K562 (cell line): ENCODE data around the gene CSTPP1. TPM values are rescaled to one million over a fixed set of nuclear protein-coding genes. Genes with fewer than 3 reads are reported as not detected.

Experiments used
- ATAC-seq: fragments of 200-7000 bp; cut with Tn5 transposase; 3 replicates; pipeline ENCODE4 v1.9.1; 2020; ENCODE audit warnings: moderate library complexity
- BruUV-seq: library from RNA; stranded (reverse); fragments of 400-500 nt; replicated peaks from 2 replicates; lab custom pipeline; 2021; lab: Mats Ljungman, UMichigan
- CTCF ChIA-PET: fragments of 300-600 bp; formaldehyde crosslinking; extraction: SDS; loops from one replicate; lab custom pipeline; 2021; ENCODE audit warnings: low intra/inter-chr PET ratio; lab: Yijun Ruan, JAX
- POLR2A ChIA-PET: fragments of 300-600, 350-650 bp; sonication (Branson Sonifier 250); formaldehyde crosslinking; extraction: SDS; loops from one replicate; lab custom pipeline; 2021; ENCODE audit warnings: antibody characterized with exemption, inconsistent platforms; lab: Yijun Ruan, JAX
- DNase-seq, 4 experiments: peaks; one replicate each; pipeline versions ENCODE4 v3.0.0 to v3.0.0-alpha.2; 2011 to 2018; ENCODE audit warnings: low spot score in 3 of 4, mixed read lengths in 3 of 4; ENCODE audit errors: extremely low read depth in 1 of 4
- FAIRE-seq: peaks from 2 replicates; lab custom pipeline; 2011; peaks lifted over from hg19 to GRCh38; lab: Jason Lieb, UNC
- H2AFZ ChIP-seq: 2 replicates; pipeline ENCODE4 v1.6.0; 2011; ENCODE audit warnings: low read depth, low read length, control low read depth, inconsistent platforms
- H3K27ac ChIP-seq: fragments of 200-600 bp; 3 replicates; pipeline ENCODE4 v1.8.0; 2011; ENCODE audit warnings: low read depth, mild to moderate bottlenecking, control low read depth, inconsistent platforms, low read length, moderate library complexity, mixed read lengths; ENCODE audit errors: extremely low read depth
- H3K27me3 ChIP-seq, 2 experiments: fragments of 300-600 bp in 1 of 2; 2 replicates in 1 of 2; 3 replicates in 1 of 2; pipeline versions ENCODE4 v1.6.0 to v1.8.0; 2011; ENCODE audit warnings: inconsistent platforms in 2 of 2, low read length in 2 of 2, mild to moderate bottlenecking in 1 of 2, mixed read lengths in 1 of 2, moderate library complexity in 1 of 2; ENCODE audit not compliant: control insufficient read depth in 2 of 2, insufficient read depth in 2 of 2
- H3K36me3 ChIP-seq: fragments of 300-600 bp; 3 replicates; pipeline ENCODE4 v1.8.0; 2011; ENCODE audit warnings: mild to moderate bottlenecking, low read length, inconsistent platforms; ENCODE audit not compliant: control insufficient read depth, insufficient read depth
- H3K4me1 ChIP-seq, 2 experiments: fragments of 200-600 bp in 1 of 2; replicated peaks in 1 of 2; 2 replicates in 1 of 2; 3 replicates in 1 of 2; pipeline versions ENCODE4 v1.5.1 to v1.8.0; 2011; ENCODE audit warnings: inconsistent platforms in 2 of 2, low read length in 2 of 2, mild to moderate bottlenecking in 1 of 2, mixed read lengths in 1 of 2, moderate library complexity in 1 of 2; ENCODE audit not compliant: control insufficient read depth in 2 of 2, insufficient read depth in 2 of 2
- H3K4me2 ChIP-seq: 2 replicates; pipeline ENCODE4 v1.6.1; 2011; ENCODE audit warnings: low read length, control low read depth, inconsistent platforms, mixed read lengths; ENCODE audit not compliant: insufficient read depth
- H3K4me3 ChIP-seq: fragments of 200-600 bp; sonication (generic), shearing (Covaris generic); 2 replicates; pipeline ENCODE4 v1.5.1; 2016; ENCODE audit warnings: control low read depth, inconsistent platforms
- H3K79me2 ChIP-seq: fragments of 200-600 bp; 3 replicates; pipeline ENCODE4 v1.8.0; 2011; ENCODE audit warnings: low read length, inconsistent platforms; ENCODE audit not compliant: control insufficient read depth, insufficient read depth
- H3K9ac ChIP-seq, 2 experiments: 2 replicates each; pipeline versions ENCODE4 v1.6.0 to v1.6.1; 2011; ENCODE audit warnings: low read depth in 2 of 2, low read length in 2 of 2, control low read depth in 1 of 2, inconsistent platforms in 1 of 2, mild to moderate bottlenecking in 1 of 2, mixed read lengths in 1 of 2; ENCODE audit not compliant: insufficient read depth in 1 of 2
- H3K9me1 ChIP-seq: one replicate; pipeline ENCODE4 v1.6.0; 2011; ENCODE audit warnings: inconsistent platforms, mild to moderate bottlenecking, low read length, moderate library complexity; ENCODE audit not compliant: control insufficient read depth, insufficient read depth
- H3K9me3 ChIP-seq: replicated peaks from 2 replicates; pipeline ENCODE4 v1.5.1; 2011; ENCODE audit warnings: low read depth, low read length, inconsistent platforms; ENCODE audit not compliant: control insufficient read depth, insufficient read depth
- H4K20me1 ChIP-seq: replicated peaks from 2 replicates; pipeline ENCODE4 v1.6.1; 2011; ENCODE audit warnings: low read length, inconsistent platforms, mixed read lengths; ENCODE audit not compliant: control insufficient read depth, insufficient read depth
- MYBL2 ChIP-seq, 2 experiments: fragments of 450-650 bp in 1 of 2; sonication (generic) in 1 of 2; formaldehyde crosslinking in 1 of 2; IDR thresholded peaks; 2 replicates each; pipeline versions ENCODE4 v1.6.1 to v1.8.1; 2017 to 2022; ENCODE audit warnings: borderline replicate concordance in 1 of 2, inconsistent platforms in 1 of 2, low read depth in 1 of 2, mild to moderate bottlenecking in 1 of 2, missing genetic modification reagents in 1 of 2, moderate library complexity in 1 of 2
- POLR2G ChIP-seq: fragments of 200-400 bp; formaldehyde crosslinking; IDR thresholded peaks from 2 replicates; pipeline ENCODE4 v1.6.1; 2017; ENCODE audit warnings: low read depth, mild to moderate bottlenecking, antibody characterized with exemption, low read length, moderate library complexity
- PRPF4 ChIP-seq: fragments of 200-400 bp; formaldehyde crosslinking; IDR thresholded peaks from one replicate; pipeline ENCODE4 v1.6.1; 2017; ENCODE audit warnings: low read length, low read depth, mild to moderate bottlenecking; ENCODE audit not compliant: insufficient read depth, poor library complexity, severe bottlenecking
- RBFOX2 ChIP-seq: fragments of 200-400 bp; formaldehyde crosslinking; IDR thresholded peaks from 2 replicates; pipeline ENCODE4 v1.6.1; 2017; ENCODE audit warnings: low read depth, mild to moderate bottlenecking, low read length, moderate library complexity
- ZKSCAN1 ChIP-seq: fragments of 150-350 bp; IDR thresholded peaks from 2 replicates; pipeline ENCODE4 v1.6.1; 2016; ENCODE audit warnings: low read depth, low read length
- WGBS: fragments of 100-300 bp; shearing (Covaris generic); methylation state at CpG from one replicate; pipeline ENCODE4 v1.1.6; 2016; ENCODE audit warnings: low coverage, mixed read lengths; ENCODE audit not compliant: insufficient coverage; ENCODE audit errors: missing lambda C conversion rate; 5-methylcytosine and 5-hydroxymethylcytosine counted together
- in situ Hi-C: fragments of 300-500 bp; cut with MboI; formaldehyde crosslinking; loops from 4 replicates; pipeline ENCODE4 v1.15.0; 2018; ENCODE audit warnings: inconsistent platforms, mixed read lengths
- intact Hi-C: fragments of 100-400 bp; cut with micrococcal nuclease; formaldehyde crosslinking; loops from 2 replicates; pipeline ENCODE4 v1.14.2; 2022
- polyA plus RNA-seq, 8 experiments: library from polyadenylated mRNA; depleted of rRNA in 4 of 8; stranded (reverse) in 5 of 8; unstranded in 3 of 8; fragments of >200 nt; fragmentation: Nextera tagmentation in 2 of 8; fragmentation: Illumina TruSeq in 1 of 8; extraction: Ambion mirVana in 2 of 8; extraction: Trizol in 1 of 8; gene quantifications; 2 replicates each; pipeline versions ENCODE4 v1.2.1 to v1.2.3, GENCODE V29; 2011 to 2014; ENCODE audit warnings: inconsistent platforms in 1 of 8, missing spikeins in 1 of 8
- total RNA-seq, 7 experiments: library from RNA; depleted of rRNA in 6 of 7; stranded (reverse); fragments of >200 nt in 6 of 7; fragmentation: Illumina TruSeq in 2 of 7; extraction: Trizol in 2 of 7; gene quantifications; 2 replicates each; pipeline versions ENCODE4 v1.2.1 to v1.2.3, GENCODE V29; 2011 to 2021; ENCODE audit warnings: low replicate concordance in 1 of 7

Gene CSTPP1
- total and polyA plus RNA-seq, 9 of the 15 experiments (the other 6 are each of a cell fraction or from before 2014, with no cell fraction given), result 6.5 to 17.8 (median 9.2) TPM

DNA sequence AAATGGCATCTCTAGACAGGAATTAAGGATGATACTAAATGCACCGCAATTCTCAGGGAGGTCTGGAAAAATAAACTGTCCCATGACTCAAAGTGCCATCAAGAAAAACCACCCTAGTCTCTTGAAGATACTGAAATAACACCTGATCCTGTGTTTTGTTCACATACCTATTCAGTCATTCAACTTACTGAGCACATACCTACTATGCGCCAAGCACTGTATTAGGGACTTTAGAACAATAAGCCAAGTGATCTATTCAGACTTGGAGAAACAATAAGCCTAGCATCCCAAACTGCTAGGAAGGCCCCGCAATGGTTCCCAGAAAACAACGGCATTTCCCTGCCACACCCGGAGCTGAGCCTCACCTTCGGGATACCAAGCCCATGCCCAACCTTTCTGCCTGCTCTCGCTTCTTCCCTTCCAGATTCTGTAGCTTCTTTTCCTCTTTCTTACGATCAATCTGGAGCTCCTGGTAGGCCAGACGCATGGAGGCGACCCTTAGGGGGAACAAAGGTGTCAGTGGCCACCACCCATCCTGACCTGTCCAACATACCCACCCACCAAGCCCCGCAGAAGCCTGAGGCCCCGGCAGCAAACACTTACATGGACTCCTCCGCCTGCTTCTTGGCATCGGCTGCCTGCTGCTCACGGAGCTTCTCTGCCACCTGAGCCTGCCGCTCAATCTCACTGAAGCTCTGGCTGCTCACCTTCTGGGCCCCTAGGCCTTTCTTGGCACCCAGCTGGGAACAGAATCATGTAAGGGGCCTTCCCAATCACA, 234.7 kb downstream of the CSTPP1 start:
- Histone ChIP-seq H3K27ac (no peak overlapping the region), H3K4me3 (no peak overlapping the region), H3K4me1 (peaks cover 5 to 8% of the 10 kb centered on the region in 2 experiments; a peak in 4 of 5 replicates), H3K9ac (no peak overlapping the region), H2AFZ (no peak overlapping the region), H3K9me3 (no peaks in the 10 kb centered on the region), H3K9me1 (peaks cover 3% of the 10 kb centered on the region), H3K36me3 (peaks cover 93% of the 10 kb centered on the region), H4K20me1 (peaks cover 6% of the 10 kb centered on the region), H3K27me3 (no peaks in the 10 kb centered on the region), H3K79me2 (peaks cover 52% of the 10 kb centered on the region), H3K4me2 (no peak overlapping the region)
- ChIA-PET CTCF (no interaction called here), POLR2A (interaction anchor here (0.6 to 3.3 kb wide), 5 partner anchors 8 to 48 kb away, joined by 3 to 29 read pairs (median 4); no protein-coding TSS in a partner anchor)
- FAIRE-seq (no peak), DNase-seq (no peak), ATAC-seq (no peak)
- no TSS peak for BruUV-seq
- WGBS, result 93% methylated on average over 16 of the region's 16 CpGs
- intact Hi-C loops, result no loop called here
- in situ Hi-C loops, result loop anchor here (10.0 kb wide), 1 partner anchor 174 kb away; no protein-coding TSS in a partner anchor
- TF ChIP-seq MYBL2 (IDR thresholded peaks at IDR 0.05; ENCODE audit: low read depth) (no peak), MYBL2 (CRISPR knock-in tag; IDR thresholded peaks at IDR 0.05; ENCODE audit: borderline replicate concordance) (no peak), ZKSCAN1 (peak; percentile 84), RBFOX2 (peak; percentile 57), PRPF4 (no peak), POLR2G (peak; percentile 26; the same call in 1 of the 2 replicates)
